PC-9 (cell line): Measurements from ENCODE around the gene ME3. TPM values are rescaled to one million over a fixed set of nuclear protein-coding genes. Genes with fewer than 3 reads are reported as not detected.
"Not testable (repeated sequence)": the region's sequence is repeated elsewhere in the genome, so short reads cannot be mapped to it uniquely, and the experiment has no call there.

Source experiments
- BruUV-seq: library from RNA; stranded (reverse); fragments of 400-500 nt; replicated peaks from 2 replicates; lab custom pipeline; 2021; lab: Mats Ljungman, UMichigan
- CTCF ChIA-PET: fragments of 300-600 bp; sonication (Branson Sonifier 250); formaldehyde crosslinking; loops from one replicate; lab custom pipeline; 2022; ENCODE audit warnings: antibody characterized with exemption; lab: Charles Lee
- POLR2A ChIA-PET: fragments of 300-600 bp; sonication (Branson Sonifier 250); formaldehyde crosslinking; loops from one replicate; lab custom pipeline; 2022; ENCODE audit warnings: antibody characterized with exemption; ENCODE audit not compliant: unreplicated experiment; lab: Charles Lee
- DNase-seq, 2 experiments: peaks; one replicate each; pipeline versions ENCODE4 v3.0.0 to v3.0.0-alpha.2; 2015 to 2022; ENCODE audit warnings: mixed read lengths in 1 of 2
- H2AFZ ChIP-seq: fragments of 200-600 bp; sonication (generic); 2 replicates; pipeline ENCODE4 v1.8.1; 2017; ENCODE audit warnings: antibody characterized with exemption
- H3F3A ChIP-seq: fragments of 200-600 bp; sonication (generic); 2 replicates; pipeline ENCODE4 v1.8.1; 2017; ENCODE audit warnings: antibody characterized with exemption, mild to moderate bottlenecking, low read depth; ENCODE audit not compliant: insufficient read depth
- H3K27ac ChIP-seq: fragments of 200-600 bp; sonication (generic); 2 replicates; pipeline ENCODE4 v1.6.1; 2016; ENCODE audit warnings: mixed run types
- H3K27me3 ChIP-seq: fragments of 200-600 bp; sonication (generic); 2 replicates; pipeline ENCODE4 v1.6.1; 2016; ENCODE audit warnings: low read depth, mixed run types; ENCODE audit not compliant: insufficient read depth
- H3K36me3 ChIP-seq: fragments of 200-600 bp; sonication (generic); 2 replicates; pipeline ENCODE4 v1.6.1; 2016; ENCODE audit warnings: low read depth, mixed run types
- H3K4me1 ChIP-seq: fragments of 200-600 bp; sonication (generic); replicated peaks from 2 replicates; pipeline ENCODE4 v1.6.1; 2016; ENCODE audit warnings: mixed run types; ENCODE audit not compliant: insufficient read depth
- H3K4me2 ChIP-seq: fragments of 200-600 bp; sonication (generic); 2 replicates; pipeline ENCODE4 v1.6.1; 2017; ENCODE audit warnings: mixed run types
- H3K4me3 ChIP-seq: fragments of 200-600 bp; sonication (generic); 2 replicates; pipeline ENCODE4 v1.6.1; 2016; ENCODE audit warnings: mixed run types
- H3K79me2 ChIP-seq: fragments of 200-600 bp; sonication (generic); 2 replicates; pipeline ENCODE4 v1.6.1; 2017; ENCODE audit warnings: low read depth, mixed run types
- H3K9me2 ChIP-seq: fragments of 200-600 bp; sonication (generic); 2 replicates; pipeline ENCODE4 v1.8.1; 2017; ENCODE audit warnings: mild to moderate bottlenecking; ENCODE audit not compliant: insufficient read depth
- H3K9me3 ChIP-seq: fragments of 200-600 bp; sonication (generic); 2 replicates; pipeline ENCODE4 v1.8.1; 2016; ENCODE audit warnings: low read depth; ENCODE audit not compliant: insufficient read depth
- H4K20me1 ChIP-seq: fragments of 200-600 bp; sonication (generic); 2 replicates; pipeline ENCODE4 v1.8.1; 2017; ENCODE audit not compliant: insufficient read depth
- EZH2 ChIP-seq: fragments of 200-600 bp; sonication (generic); IDR thresholded peaks from 2 replicates; pipeline ENCODE4 v1.8.0; 2017; ENCODE audit warnings: antibody characterized with exemption, low read depth
- intact Hi-C: fragments of 100-400 bp; cut with micrococcal nuclease; formaldehyde crosslinking; loops from one replicate; pipeline ENCODE4 v1.10.0; 2022; ENCODE audit not compliant: unreplicated experiment
- total RNA-seq: library from RNA; stranded (reverse); gene quantifications from 2 replicates; pipeline ENCODE4 v1.2.3, GENCODE V29; 2021
- TF ChIP-seq, protein P1 (sequence below): fragments of 200-600 bp; sonication (generic); conservative IDR thresholded peaks from 2 replicates; pipeline ENCODE4 v1.6.1; 2017; ENCODE audit warnings: mixed run types, antibody characterized with exemption, mild to moderate bottlenecking, moderate library complexity

The ME3 gene
- total RNA-seq, 1 experiment from 2014 or later, result 34.0 TPM

DNA sequence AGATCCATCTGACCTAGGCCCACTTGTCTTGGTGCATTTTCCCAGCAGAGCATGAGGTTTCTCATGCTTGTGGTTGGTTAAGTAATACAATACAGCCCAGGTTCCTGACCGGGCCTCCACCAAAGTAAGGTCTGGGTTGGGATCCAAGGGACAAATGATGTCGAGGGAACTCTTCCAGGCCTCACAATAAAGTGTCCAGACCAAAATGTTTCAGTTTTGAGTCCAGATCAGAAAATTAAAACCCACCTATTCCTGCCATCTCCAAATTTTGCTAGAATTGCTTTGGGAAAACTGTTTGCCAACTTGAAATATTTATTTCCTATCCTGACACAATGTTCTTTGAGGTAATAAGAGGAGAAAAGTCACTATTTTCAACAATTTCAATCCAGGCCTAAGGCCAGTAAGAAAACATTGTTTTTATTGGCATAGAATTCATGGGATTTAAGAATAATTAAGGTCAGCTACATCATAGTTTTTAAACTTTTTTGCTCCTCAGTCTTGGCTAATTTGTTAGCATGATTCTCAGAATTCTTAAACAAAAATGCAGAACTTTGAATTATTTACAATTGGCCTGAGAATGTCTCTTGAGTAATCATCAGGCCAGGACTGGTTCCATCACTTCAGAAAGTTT, 51.4 kb downstream of the ME3 start:
- intact Hi-C loops, result no loop called here
- H3K9me3 ChIP-seq, result 0 out of 2 replicates have a peak, but pooled peaks cover 4% of the 10 kb centered on the region
- no TSS peak for BruUV-seq
- TF ChIP-seq EZH2, result no peak
- TF ChIP-seq, protein P1, sequence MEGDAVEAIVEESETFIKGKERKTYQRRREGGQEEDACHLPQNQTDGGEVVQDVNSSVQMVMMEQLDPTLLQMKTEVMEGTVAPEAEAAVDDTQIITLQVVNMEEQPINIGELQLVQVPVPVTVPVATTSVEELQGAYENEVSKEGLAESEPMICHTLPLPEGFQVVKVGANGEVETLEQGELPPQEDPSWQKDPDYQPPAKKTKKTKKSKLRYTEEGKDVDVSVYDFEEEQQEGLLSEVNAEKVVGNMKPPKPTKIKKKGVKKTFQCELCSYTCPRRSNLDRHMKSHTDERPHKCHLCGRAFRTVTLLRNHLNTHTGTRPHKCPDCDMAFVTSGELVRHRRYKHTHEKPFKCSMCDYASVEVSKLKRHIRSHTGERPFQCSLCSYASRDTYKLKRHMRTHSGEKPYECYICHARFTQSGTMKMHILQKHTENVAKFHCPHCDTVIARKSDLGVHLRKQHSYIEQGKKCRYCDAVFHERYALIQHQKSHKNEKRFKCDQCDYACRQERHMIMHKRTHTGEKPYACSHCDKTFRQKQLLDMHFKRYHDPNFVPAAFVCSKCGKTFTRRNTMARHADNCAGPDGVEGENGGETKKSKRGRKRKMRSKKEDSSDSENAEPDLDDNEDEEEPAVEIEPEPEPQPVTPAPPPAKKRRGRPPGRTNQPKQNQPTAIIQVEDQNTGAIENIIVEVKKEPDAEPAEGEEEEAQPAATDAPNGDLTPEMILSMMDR, result no peak
- POLR2A ChIA-PET, result no interaction called here
- H2AFZ ChIP-seq, result no peak overlapping the region
- H3K9me2 ChIP-seq, result no peaks in the 10 kb centered on the region
- H3K4me2 ChIP-seq, result no peak overlapping the region
- H3K4me3 ChIP-seq, result no peak overlapping the region
- no peaks in the 10 kb centered on the region for H3K36me3 ChIP-seq
- no peak for DNase-seq
- H3K4me1 ChIP-seq, result no peaks in the 10 kb centered on the region
- CTCF ChIA-PET, result no interaction called here
- H3K27me3 ChIP-seq, result no peaks in the 10 kb centered on the region
- no peaks in the 10 kb centered on the region for H3K79me2 ChIP-seq
- no peaks in the 10 kb centered on the region for H4K20me1 ChIP-seq
- no peaks in the 10 kb centered on the region for H3F3A ChIP-seq
- H3K27ac ChIP-seq, result no peak overlapping the region

DNA sequence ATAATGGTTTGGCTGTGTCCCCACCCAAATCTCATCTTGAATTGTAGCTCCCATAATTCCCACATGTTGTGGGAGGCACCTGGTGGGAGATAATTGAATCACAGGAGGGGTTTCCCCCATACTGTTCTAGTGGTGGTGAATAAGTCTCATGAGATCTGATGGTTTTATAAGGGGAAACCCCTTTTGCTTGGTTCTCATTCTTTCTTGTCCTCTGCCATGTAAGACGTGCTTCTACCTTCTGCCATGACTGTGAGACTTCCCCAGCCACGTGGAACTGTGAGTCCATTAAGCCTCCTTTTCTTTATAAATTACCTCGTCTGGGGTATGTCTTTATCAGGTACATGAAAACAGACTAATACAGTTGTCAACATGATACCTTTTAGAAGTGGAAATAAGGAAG, 53.0 kb downstream of the ME3 start:
- H3F3A ChIP-seq, H3K27me3 ChIP-seq, H3K4me3 ChIP-seq, H4K20me1 ChIP-seq, H3K79me2 ChIP-seq, H3K4me2 ChIP-seq, H3K36me3 ChIP-seq, H3K9me2 ChIP-seq, H2AFZ ChIP-seq, BruUV-seq, H3K4me1 ChIP-seq, H3K9me3 ChIP-seq, H3K27ac ChIP-seq, POLR2A ChIA-PET, DNase-seq, CTCF ChIA-PET, intact Hi-C loops: not testable (repeated sequence)

DNA sequence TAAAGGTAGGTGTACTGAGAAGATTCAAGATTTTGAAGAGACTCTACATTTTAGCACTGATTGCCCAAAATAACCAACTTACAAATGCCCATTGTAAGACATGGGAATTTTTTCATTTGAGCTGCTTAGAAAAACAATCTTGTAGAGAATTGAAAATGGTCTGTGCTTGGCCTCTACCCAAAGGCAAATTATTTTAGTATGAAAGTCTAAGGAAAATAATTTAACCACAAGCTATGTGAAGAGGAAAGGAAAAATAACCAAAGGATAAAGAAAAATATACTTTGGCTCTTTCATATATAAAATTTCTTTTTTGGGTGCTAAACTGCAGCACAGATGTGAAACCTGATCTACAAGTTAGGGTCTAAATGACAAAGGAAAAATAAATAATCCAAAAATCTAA, 54.9 kb downstream of the ME3 start:
- ChIA-PET POLR2A (no interaction called here), CTCF (interaction anchor here (0.6 kb wide), 1 partner anchor 371 kb away, joined by 4 read pairs; no protein-coding TSS in a partner anchor)
- Histone ChIP-seq H3K27me3 (no peaks in the 10 kb centered on the region), H2AFZ (no peak overlapping the region), H3K4me1 (no peaks in the 10 kb centered on the region), H3K9me2 (no peaks in the 10 kb centered on the region), H3F3A (no peaks in the 10 kb centered on the region), H3K4me3 (no peak overlapping the region), H3K4me2 (no peak overlapping the region), H4K20me1 (no peaks in the 10 kb centered on the region), H3K79me2 (no peaks in the 10 kb centered on the region), H3K27ac (no peak overlapping the region), H3K36me3 (no peaks in the 10 kb centered on the region), H3K9me3 (0 out of 2 replicates have a peak, but pooled peaks cover 4% of the 10 kb centered on the region)
- DNase-seq, result no peak
- intact Hi-C loops, result no loop called here
- no peak for TF ChIP-seq EZH2
- TF ChIP-seq, protein P1, result no peak
- BruUV-seq, result no TSS peak

DNA sequence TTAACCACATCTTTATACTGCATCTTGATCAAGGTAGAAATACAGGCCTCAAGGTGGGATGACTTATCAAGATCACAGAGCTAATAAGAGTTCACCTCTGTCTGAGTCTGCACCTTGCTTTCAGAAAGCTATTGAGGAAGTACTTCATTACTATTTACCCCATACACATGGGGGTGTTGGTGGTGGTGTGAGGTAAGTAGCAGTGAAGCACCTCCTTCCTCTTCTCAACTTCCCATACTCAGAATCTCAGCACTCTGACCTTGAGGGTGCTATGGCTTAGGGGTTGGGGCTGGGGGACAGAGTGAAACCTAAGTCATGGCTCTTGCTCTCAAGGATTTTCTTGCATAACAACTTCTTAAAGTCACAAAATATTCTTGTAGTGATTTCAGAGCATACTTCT, 56.9 kb downstream of the ME3 start:
- Histone ChIP-seq H3K9me3 (0 out of 2 replicates have a peak, but pooled peaks cover 4% of the 10 kb centered on the region), H3K4me1 (no peaks in the 10 kb centered on the region), H3K4me2 (no peak overlapping the region), H4K20me1 (no peaks in the 10 kb centered on the region), H3F3A (no peaks in the 10 kb centered on the region), H3K4me3 (no peak overlapping the region), H3K27ac (no peak overlapping the region), H3K36me3 (no peaks in the 10 kb centered on the region), H3K27me3 (no peaks in the 10 kb centered on the region), H3K79me2 (no peaks in the 10 kb centered on the region), H2AFZ (no peak overlapping the region), H3K9me2 (no peaks in the 10 kb centered on the region)
- POLR2A ChIA-PET, result no interaction called here
- no TSS peak for BruUV-seq
- no peak for DNase-seq
- TF ChIP-seq, protein P1, result no peak
- TF ChIP-seq EZH2, result no peak
- CTCF ChIA-PET, result no interaction called here
- intact Hi-C loops, result no loop called here
